ENCODE measurements around the gene CD74. TPM values are rescaled to one million over a fixed set of nuclear protein-coding genes. Genes with fewer than 3 reads are reported as not detected.

Gene CD74
- total and polyA plus RNA-seq, 10 of the 15 experiments (the other 5 are each of a cell fraction or from before 2014, with no cell fraction given), result 1,387 to 11,063 (median 3,922) TPM

GRCh38 chr5:150357326-150358260, 55.1 kb downstream of the CD74 start, which contains the start of gene TCOF1 (continued):
- TF ChIP-seq, protein P1, sequence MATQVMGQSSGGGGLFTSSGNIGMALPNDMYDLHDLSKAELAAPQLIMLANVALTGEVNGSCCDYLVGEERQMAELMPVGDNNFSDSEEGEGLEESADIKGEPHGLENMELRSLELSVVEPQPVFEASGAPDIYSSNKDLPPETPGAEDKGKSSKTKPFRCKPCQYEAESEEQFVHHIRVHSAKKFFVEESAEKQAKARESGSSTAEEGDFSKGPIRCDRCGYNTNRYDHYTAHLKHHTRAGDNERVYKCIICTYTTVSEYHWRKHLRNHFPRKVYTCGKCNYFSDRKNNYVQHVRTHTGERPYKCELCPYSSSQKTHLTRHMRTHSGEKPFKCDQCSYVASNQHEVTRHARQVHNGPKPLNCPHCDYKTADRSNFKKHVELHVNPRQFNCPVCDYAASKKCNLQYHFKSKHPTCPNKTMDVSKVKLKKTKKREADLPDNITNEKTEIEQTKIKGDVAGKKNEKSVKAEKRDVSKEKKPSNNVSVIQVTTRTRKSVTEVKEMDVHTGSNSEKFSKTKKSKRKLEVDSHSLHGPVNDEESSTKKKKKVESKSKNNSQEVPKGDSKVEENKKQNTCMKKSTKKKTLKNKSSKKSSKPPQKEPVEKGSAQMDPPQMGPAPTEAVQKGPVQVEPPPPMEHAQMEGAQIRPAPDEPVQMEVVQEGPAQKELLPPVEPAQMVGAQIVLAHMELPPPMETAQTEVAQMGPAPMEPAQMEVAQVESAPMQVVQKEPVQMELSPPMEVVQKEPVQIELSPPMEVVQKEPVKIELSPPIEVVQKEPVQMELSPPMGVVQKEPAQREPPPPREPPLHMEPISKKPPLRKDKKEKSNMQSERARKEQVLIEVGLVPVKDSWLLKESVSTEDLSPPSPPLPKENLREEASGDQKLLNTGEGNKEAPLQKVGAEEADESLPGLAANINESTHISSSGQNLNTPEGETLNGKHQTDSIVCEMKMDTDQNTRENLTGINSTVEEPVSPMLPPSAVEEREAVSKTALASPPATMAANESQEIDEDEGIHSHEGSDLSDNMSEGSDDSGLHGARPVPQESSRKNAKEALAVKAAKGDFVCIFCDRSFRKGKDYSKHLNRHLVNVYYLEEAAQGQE (IDR thresholded peaks at IDR 0.05; ENCODE audit: low read depth, low read length), result no peak
- TF ChIP-seq CREM (IDR thresholded peaks at IDR 0.05; ENCODE audit: low read depth) (peak; percentile 73), ZNF622 (IDR thresholded peaks at IDR 0.05) (no peak), NRF1 (conservative IDR thresholded peaks at IDR 0.05; ENCODE audit: low read depth, low read length) (no peak), MLLT1 (IDR thresholded peaks at IDR 0.05) (no peak), KAT2A (conservative IDR thresholded peaks at IDR 0.05; ENCODE audit: control insufficient read depth, low read depth, low read length) (no peak), POU2F2 (IDR thresholded peaks at IDR 0.05; ENCODE audit: borderline replicate concordance, low read depth, low read length) (0 out of 3 replicates have a peak, but pooled peaks have one; percentile 1), LARP7 (IDR thresholded peaks at IDR 0.05) (peak; percentile 79; the same call in 1 of the 2 replicates), RUNX3 (IDR thresholded peaks at IDR 0.05; ENCODE audit: low read length) (no peak), NFYB (IDR thresholded peaks at IDR 0.05; ENCODE audit: insufficient read depth, low read depth, low read length) (0 out of 2 replicates have a peak, but pooled peaks have one; percentile 12), TCF12 (IDR thresholded peaks at IDR 0.05; ENCODE audit: low read depth, low read length) (no peak), CEBPB (IDR thresholded peaks at IDR 0.05; ENCODE audit: borderline replicate concordance in 1 of 2, low read depth in 2 of 2, low read length in 2 of 2) (no peak), HDAC2 (IDR thresholded peaks at IDR 0.05) (no peak), RAD51 (IDR thresholded peaks at IDR 0.05) (no peak), ELK1 (IDR thresholded peaks at IDR 0.05; ENCODE audit: low read depth, low read length) (peak; percentile 51; the same call in 1 of the 2 replicates), RBBP5 (conservative IDR thresholded peaks at IDR 0.05) (no peak), MXI1 (IDR thresholded peaks at IDR 0.05; ENCODE audit: low read depth, low read length) (peak; percentile 91), IRF4 (IDR thresholded peaks at IDR 0.05; ENCODE audit: low read depth, low read length) (no peak)
- TF ChIP-seq, protein P2, sequence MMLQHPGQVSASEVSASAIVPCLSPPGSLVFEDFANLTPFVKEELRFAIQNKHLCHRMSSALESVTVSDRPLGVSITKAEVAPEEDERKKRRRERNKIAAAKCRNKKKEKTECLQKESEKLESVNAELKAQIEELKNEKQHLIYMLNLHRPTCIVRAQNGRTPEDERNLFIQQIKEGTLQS (IDR thresholded peaks at IDR 0.05; ENCODE audit: borderline replicate concordance, extremely low read depth, low read depth, low read length), result no peak
- TF ChIP-seq, protein P3, sequence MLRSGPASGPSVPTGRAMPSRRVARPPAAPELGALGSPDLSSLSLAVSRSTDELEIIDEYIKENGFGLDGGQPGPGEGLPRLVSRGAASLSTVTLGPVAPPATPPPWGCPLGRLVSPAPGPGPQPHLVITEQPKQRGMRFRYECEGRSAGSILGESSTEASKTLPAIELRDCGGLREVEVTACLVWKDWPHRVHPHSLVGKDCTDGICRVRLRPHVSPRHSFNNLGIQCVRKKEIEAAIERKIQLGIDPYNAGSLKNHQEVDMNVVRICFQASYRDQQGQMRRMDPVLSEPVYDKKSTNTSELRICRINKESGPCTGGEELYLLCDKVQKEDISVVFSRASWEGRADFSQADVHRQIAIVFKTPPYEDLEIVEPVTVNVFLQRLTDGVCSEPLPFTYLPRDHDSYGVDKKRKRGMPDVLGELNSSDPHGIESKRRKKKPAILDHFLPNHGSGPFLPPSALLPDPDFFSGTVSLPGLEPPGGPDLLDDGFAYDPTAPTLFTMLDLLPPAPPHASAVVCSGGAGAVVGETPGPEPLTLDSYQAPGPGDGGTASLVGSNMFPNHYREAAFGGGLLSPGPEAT (IDR thresholded peaks at IDR 0.05; ENCODE audit: low read depth), result no peak

Measured in GM12878 (cell line).